KG1 (cell line): ENCODE data around the gene KIF5C.
A peak's percentile ranks its signal among the peaks of the same experiment; 100 is the strongest.

ENCODE experiments used
- DNase-seq: peaks from one replicate; lab custom pipeline; 2025; lab: John Stamatoyannopoulos, UW

Gene KIF5C

DNA sequence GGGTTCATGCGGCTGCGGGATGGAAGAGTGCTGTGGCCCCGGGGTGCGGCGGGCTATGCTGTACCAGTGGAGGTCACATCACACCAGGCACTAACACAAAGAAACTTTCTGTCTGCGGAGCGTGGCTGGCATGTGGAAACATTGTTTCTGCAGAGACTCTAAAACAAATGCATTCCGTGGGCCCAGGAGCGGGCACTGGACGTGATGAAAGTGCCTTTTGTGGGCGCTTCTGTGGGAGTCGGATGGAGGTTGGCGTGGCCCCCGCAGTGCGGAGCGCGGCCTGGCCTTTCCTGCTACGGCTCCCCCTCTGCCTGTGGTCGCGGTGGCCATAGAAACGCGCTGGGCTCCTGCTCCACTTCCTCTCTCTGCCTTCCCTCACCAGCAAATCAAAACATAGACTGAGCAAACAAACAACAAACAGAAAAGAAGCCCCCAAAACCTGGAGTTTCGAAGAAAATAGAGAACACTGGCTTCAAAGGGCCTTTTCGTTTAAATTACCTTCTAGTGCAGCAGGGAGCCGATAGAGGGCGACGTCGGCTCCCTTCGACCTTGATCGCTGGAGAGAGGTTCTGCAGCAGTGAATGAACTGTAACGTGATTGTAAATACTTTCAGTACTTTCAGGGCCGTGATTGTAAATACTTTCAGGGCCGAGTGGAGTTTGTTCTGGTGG is 51.4 kb downstream of the KIF5C start:
- DNase-seq, result no peak

DNA sequence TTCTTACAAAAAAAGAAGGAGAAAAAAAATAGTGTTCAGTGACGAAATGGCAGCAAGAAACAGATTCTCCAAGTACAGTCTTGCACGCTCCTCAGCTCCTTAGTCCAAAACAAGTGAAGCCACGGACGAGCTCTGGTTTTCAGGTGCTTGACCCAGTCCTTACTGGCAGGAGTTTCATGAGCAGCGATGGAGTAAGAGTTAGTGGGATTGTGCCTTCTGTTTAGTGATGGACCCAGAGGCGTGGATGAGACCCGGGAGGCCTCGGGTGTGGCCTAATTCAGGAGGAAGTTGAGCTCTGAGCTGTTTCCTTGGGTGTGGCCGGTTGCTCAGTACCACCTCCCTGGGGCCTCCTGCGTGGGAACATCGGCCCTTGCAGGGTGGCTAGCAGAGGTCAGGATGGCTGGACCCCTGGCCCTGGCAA is 52.0 kb downstream of the KIF5C start:
- no peak for DNase-seq

DNA sequence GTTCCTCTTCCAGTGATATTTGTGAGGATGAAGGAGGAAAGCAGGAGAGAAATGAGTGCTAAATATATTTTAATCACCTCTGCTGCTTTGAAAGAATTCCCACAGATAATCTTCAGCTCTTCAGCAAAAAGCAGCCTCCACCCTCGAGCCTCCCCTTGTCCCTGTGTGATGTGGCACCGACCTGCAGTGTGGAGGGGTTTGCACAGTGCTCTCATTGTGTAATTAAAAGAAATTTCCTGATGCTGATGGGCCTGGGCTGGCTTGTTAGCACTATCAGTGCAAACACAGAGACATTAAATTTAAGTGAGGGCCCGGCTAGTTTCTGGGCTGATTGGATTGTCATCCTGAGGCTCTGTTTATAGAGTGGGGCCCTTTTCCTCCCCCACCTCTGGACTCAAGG is 53.4 kb downstream of the KIF5C start:
- DNase-seq, result no peak

DNA sequence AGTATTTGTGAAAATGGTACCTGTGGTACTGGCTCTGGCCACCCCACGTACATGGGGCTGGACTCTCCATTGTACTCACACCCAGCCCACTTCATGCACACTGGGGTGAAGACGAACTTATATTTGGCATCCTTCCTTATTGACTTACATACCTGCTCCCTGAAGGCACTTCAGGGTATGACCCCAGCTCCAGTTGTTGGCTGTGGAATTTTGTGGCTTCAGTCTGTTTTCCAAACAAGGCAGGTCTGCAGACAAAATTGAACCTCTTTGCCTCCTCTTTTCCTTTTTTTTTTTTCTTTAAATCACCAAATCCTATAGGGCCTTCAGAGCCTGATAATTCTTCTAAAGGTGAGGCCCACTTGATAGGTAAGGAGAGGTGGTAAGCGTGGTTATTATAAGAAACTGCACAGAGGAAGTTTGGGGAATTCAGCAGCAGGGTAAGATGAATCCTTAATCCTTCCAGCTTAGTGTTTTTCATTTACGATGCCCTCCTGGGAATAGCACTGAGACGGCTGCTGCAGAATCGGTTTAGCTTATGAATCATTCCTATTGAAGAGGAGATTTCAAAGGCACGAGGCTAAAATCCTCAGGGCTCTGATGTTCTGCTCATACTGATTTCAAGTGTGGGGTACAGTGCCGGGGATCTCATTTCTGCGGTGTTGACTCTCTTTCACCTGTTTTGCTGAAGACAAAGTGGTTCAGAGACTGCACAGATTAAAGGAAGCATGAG is 55.2 kb downstream of the KIF5C start:
- DNase-seq, result no peak

DNA sequence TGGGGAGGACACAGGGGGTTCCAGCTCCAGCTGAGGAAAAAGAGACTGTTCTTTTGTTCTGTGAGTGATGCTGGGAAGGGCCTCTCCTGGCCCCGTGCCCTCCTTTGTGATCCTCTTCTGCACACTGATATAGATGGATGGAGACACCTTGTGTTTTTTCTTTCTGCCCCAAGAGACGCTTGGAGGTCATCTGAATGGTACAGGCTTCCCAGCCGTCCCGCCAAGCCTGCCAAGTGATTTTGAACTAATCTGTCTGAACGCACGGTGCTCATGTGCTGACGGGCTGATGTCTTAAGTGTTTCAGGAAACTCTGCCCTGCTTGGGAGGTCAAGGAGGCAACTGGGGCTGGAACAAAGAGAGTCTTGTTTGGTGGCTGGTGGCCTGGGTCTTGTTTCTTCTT is 57.5 kb downstream of the KIF5C start:
- no peak for DNase-seq

DNA sequence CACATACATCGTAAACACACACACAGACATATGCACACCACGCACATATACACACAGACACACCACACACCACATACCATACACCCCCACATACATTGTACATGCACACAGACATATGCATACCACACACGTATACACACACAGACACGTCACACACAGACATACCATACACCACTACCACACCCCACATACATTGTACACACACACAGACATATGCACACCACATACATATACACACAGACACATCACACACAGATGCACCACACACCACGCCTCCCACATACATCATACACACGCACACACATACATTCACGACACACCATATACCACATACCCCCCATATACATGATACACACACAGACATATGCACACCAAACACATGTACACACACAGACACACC is 58.4 kb downstream of the KIF5C start:
- DNase-seq, result no peak

DNA sequence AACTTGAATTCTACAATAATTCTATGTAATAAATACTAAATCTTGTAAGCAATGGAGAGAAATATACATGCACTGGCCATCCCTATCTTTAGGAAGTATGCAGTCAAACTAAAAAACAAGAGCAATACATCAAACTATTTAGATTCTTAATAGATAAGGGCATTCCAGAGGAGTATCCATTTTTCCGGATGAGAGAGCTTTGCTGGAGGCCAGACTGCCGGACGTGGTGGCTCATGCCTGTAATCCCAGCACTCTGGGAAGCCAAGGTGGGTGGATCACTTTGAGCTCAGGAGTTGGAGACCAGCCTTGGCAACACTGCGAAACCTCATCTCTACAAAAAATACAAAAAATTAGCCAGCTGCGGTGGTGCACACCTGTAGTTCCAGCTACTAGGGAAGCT is 60.8 kb downstream of the KIF5C start:
- no peak for DNase-seq

DNA sequence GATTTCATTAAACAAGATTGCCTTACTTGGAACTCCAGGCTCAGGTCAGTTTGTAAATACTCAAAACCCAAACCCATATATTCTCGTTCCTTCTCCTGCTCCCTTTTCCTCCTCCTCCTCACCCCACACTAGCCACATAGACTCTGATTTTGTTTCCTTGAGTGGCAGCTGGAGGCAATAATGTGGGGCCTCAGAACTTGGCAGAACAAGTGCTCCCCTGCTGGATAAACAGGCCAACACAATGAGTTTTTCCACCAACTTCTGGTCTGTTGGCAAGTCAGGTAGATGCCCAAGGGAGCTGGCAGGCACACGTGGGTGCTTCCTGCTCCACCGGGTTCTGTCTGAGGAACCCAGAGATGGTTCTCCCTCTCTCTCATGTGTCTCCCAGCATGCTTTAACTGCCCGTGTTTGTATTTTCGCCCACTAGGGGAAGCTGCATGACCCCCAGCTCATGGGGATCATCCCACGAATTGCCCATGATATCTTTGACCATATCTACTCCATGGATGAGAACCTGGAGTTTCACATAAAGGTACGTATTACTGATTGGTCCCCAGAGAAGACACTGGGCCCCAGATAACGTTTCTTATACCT is 61.9 kb downstream of the KIF5C start:
- DNase-seq, result no peak

DNA sequence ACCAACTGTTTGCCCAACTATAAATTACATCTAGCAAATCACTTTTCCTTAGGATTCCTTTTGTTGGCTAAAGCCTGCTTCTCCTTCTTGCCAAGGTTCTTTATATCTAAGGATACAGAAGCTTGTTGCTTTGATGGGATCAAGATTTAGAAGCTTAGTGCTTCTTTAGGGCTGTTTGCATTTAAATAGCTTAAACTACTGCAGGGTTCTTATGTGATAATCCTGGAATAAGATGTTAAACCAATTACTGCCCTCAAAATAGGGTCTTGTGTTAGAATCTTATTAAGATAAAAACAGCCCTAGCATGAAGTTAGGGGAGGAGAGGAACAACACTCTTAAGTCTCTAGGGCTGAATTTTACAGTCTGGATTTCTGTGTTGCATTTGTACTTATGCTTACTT is 64.2 kb downstream of the KIF5C start:
- DNase-seq, result no peak

DNA sequence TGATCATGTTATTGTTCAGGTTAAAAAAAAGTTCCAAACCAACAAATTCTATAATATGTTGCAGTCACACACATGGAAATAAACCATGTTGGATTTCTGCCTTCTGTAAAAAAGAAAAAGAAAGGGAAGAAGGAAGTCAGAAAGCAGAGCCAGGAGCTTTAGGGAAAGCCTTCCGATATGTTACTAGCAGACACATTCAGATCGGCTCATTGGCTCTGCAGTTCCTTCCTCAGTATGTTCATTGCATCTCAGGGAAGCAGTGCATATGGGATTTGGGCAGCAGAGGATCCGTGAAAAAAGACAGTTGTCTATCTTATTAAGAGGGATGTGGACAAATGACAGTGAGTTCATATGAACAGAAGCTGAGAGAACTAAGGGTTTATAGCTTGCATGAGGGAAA is 68.1 kb downstream of the KIF5C start:
- no peak for DNase-seq

DNA sequence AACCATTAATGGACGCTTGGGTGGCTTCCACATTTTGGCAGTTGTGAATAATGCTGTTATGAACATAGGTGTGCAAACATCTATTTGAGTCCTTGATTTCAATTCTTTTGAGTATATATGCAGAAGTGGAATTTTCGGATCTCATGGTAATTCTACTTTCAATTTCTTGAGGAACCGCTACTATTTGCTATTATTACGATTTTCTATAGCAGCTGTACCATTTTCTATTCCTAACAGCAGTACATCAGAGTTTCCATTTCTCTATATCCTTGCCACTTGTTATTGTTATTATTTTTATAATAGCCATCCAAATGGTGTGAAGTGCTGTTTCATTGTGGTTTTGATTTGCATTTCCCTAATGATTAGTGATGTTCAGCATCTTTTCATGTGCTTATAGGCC is 69.5 kb downstream of the KIF5C start:
- no peak for DNase-seq

DNA sequence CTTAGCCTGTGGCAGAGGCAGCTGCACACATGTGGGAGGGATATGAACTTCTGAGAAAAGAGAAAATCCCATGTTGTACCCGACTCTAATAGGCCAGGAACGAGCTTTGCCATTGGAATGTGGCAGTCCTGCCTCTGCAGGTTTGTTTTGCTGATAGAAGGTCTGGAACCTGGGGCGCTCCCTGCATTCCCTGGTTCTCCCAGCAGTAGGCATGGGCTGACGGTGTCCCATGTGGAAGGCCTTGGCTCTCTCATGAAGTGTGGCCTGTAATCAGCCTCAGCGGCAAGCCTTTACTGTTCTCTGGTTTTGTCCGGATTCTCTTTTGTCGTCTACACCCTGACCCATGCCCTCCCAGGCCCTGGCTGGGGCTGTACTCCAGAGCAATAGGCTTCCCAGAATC is 72.3 kb downstream of the KIF5C start:
- DNase-seq, result no peak

DNA sequence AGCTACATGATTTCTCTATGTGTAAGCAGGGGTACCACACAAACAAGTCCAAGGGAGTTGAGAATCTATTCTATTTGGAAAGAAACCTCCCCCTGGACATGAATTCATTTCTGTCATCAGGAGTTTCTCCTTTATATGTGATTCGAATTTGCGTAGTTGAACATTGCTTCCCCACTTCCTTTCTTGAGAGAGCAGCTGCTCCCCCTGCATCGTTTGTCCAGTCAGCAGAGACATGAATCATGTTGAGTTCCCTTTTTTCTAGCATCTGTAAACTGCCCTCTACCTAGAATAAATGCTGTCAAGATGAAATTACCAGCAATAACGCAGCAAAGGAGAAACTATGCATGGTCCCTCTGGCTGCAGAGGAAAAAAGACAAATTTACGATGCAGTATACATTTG is 73.8 kb downstream of the KIF5C start:
- DNase-seq, result no peak

DNA sequence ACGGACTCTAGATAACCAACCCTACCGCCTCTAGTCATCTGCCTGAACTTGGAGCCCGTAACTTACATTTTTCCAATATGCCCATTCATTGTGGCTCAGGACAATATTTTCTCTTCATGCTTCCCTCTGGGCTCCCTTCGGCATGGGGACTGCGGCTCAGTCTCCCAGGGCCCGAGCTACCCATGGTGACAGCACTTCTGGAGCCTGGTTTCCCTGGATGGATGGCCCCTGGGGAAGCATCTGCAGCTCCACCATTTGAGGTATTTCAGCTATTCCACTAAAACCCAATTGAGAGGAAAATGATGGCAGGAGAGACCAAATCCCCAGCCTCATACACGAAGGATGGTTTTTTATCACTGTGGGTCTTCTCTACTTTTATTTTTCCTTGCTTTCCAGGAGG is 74.3 kb downstream of the KIF5C start:
- no peak for DNase-seq

DNA sequence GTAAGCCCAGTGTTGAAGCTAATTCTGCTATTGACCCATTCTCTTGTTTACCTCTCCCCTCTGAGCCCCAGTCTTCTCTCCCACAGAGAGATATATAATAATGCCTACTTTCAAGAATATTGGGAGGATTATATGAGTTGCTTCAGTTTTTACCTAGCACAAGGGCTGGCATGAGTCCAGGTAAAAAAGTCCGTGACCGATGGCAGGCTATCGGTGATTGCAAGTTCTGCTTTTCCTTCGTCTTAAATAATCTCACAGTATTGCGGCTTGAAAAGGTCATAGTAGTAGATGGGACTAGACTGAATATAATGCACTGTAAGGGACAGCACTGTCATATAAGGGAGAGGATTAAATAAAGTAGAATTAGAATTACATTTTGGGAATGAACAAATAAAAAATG is 77.6 kb downstream of the KIF5C start:
- no peak for DNase-seq

DNA sequence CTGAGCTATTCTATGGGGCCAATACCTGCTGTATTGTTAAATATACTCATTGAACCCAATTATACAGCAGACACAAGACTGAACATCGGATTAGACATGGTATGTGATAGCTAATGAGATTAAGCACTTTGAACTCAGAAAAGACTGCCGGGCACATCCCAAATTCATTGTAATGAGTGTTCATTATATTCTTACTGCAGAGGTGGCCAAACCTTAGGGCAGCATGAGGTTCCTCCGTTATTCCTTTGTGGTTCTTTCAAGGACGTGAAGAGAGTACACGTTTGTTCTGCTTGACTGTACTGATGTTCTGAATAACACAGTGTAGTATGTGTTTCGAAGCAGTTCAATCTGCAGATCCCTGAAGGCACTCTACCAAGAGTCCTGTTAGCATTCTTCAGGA is 78.4 kb downstream of the KIF5C start:
- DNase-seq, result no peak

DNA sequence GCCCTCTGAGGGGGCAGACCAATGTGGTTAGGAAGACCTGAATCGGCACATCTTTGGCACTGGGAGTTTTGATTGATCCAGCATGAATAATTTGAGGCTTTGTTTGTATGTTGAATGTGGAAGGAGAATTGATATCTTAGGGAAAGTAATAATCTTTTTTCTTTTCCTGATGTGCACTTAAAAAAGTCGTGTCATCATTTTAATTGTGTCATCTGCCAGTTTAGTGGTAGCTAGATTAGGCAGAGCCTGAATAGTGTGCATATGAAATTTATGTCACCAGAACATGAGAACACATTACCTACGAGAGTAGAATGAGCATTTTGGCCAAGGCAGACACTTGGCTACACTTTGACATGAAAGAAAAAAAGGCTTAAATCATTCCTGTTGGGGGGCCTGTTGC is 79.5 kb downstream of the KIF5C start:
- DNase-seq, result no peak

DNA sequence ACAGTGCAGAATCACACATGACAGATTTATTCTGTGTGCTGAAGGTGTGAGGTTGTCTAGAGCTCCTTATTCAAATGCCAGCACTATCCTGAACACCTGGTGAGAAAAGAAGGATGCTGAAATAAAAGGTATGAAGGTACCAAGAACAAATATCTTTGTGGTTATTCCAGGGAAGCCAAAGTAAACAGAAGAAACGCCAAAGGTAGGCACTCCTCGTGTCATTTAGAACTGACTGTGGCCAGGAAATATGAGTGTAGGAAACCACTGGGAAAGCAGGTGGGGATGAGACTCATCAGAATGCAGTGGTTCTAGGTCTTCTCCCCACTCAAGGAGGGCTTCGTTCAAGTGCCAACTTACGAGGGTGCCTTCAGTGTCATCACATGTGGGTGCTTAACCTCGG is 80.8 kb downstream of the KIF5C start:
- DNase-seq, result no peak

DNA sequence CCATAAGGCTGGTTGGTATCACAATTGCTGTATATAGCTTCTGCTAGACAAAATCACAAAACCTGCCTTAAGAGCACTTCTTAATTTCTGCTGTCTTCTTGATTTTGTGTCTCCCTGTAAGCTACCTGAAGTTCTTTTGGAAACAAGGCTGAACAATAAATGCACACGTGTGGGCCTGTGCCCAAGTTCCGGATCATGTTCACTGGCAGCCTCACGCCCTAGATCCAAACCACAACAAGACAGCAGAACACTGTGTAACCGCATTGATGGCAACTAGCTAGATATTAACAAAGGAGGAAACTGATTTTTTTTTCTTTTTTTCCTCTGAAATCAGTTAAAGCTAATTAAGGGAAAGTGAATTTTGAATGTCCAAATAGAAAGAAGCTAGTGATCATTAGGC is 82.0 kb downstream of the KIF5C start:
- DNase-seq, result no peak

DNA sequence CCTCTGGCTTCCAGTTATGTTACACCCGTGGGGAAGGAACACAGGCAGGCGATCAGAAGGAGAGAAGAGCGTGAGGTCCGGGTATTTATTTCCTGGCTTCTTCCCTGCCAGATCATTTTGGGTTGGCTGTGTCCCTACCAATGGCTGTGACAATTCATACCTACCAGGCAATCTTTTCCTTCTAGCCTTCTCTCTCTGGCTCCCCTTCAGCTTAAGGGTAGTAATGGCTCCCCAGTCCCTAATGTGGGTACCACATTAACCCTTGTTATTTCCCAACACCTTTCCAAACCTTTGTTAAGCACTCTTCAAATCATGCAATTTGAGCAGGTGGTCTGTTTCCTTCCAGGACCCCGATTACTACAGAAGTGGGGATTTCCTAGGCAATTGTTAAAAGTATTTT is 84.7 kb downstream of the KIF5C start:
- no peak for DNase-seq

DNA sequence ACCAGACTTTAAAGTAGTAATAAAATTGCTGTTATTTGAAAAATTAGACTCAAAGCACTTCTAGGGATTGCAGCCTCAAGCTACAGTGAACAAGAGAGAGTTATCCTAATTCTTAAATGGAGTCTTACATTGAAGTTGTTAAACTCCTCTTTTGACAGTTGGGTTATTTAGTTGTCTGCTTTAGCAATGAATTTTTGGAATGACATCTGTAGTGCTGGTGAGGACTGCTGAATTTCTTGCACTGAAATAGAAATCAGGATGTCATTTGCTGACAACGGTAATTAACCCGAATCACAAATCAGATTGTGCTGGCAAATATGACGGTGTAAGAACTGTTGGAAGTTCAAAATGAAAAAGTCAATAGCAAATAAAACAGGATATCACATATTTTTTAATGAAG is 85.5 kb downstream of the KIF5C start:
- DNase-seq, result no peak

DNA sequence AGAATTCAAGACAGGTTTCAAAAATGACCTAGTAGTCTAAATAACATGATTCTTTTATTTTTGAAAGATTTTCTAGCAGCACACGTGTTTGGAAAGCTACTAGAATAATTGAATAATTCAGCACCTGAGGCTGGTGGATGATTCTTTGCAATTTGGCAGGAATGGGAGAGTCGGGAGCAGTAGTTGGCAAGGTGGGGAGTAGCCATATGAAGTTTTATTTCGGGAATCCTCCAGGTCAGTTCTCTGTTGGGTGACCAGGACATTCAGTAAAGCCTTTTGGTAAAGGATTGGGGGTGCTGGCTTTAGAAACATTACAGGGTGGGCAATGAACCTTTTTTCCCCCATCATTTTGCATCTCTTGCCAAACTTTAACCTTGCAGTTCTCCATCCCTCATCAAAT is 88.4 kb downstream of the KIF5C start:
- DNase-seq, result no peak

DNA sequence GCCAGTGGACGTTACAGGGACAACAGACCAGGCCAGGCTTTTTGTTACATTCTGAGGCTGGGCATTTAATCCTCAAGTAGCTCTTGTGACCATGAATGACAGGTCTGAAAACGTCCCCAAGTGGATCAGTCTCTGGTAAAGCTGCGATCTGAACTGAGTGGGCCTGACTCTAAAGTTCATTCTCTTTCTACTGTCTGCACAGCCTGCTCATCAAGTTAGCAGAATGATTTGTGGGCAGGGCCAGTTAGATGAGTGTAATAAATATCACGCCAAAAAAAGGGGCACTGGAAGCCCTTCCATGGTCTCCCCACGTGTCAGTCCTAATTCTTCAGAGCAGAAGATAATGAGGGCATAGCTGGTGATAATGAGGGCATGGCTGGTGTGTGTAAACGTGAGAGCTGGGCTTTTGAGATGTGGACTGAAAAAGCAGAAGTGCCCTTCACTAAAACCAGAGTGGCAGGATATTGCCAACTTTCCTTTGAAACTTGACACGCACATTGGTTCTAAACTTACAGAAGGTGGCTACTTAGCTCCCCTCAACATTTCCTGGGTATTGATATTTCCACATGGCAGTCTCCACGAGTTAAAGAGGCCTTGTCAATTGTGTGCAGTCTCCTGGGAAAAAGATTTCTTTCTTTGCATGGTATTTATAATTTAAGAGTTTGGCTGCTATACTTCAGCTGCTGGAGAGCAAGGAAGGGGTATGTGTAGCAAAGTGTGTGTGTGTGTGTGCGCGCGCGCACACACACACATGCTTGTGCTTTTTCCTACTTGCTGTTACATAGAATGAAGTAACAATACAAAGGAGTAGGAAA is 90.8 kb downstream of the KIF5C start:
- DNase-seq, result peak; percentile 76
